NCI-H774 (cell line): ENCODE measurements around the gene GUCY1A1.

Experiments used
- DNase-seq: peaks from one replicate; lab custom pipeline; 2025; lab: John Stamatoyannopoulos, UW

The GUCY1A1 gene

DNA sequence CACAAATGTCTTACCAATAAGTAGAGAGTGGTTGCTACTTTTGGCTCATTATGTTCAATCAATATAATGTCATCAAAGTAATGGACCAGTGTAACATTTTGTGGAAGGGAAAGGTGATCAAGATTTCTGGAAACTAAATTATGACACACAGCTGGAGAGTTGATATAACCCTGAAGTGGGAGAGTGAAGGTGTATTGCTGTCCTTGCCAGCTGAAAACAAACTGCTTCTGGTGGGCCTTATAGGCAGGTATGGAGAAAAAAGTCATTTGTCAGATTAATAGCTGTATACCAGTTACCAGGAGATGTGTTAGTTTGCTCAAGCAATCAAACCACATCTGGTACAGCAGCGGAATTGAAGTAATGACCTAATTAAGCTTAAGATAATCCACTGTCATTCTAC lies 74.9 kb downstream of the GUCY1A1 start:
- no peak for DNase-seq

DNA sequence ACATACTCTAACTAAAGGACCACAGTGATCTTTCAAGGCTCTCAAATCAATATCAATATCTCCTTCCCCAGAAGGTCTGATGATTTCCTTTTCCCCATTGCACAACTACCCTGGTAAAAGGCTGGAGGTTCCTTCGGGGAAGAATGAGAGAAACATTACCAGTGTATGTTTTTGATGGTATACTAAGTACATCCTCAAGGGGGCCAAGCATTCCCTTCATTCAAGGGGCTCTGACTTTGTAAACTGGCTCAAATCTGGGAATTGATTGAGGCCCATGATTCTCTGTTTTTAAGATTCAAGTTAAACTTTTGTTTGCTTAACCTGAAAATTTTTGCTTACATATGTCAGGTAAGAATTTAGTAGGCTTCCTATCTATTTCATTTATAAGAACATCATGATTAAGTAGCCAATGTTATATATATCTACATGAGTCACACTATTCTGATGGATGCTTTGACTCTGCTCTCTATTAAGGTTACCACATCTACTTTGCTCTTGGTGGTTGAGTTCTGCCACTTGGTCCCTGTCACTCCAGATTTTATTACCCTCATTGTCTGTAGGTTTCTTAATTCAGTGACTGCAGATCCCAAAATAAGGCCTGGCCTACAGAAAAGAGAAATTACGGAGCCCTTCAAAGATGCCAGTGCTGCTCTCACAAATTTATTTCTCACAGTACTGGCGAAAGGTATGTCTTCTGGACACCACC lies 75.8 kb downstream of the GUCY1A1 start:
- no peak for DNase-seq

DNA sequence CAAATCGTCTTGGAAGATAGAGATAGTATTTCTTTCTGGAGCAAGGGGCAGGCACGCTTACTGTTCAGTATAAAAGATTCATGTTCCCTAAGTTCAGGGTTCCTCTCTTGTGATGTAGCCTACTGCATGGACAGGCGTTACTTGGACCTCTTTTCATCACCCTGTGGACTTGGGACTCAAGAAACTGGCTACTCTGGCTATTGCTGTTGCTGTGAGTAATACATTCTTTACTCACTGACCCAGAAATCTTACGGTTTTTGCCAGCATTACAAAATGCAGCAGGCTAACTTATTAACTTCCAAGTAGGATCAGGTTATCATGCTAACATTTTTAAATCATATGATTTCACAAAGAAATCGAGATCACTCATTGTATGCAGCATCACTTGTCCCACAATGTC lies 79.3 kb downstream of the GUCY1A1 start:
- DNase-seq, result no peak

DNA sequence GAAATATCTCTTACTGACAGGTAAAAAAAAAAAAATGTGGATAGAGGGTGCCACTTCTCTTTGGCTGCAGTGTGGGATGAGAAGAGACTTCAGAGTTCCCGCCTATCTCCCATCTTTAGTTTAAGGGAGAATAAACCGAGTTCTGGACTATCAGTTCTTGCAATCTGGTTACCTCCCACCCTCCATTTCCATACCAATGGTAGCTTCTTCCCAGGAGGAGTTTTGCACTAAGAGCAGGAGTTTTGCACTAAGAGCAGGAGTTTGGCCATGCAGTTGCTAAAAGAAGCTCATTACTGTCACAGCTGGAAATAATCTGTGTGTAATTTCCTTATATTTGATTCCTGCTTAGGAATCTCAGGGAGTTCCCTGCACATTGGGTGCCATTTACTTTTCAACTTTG lies 81.4 kb downstream of the GUCY1A1 start:
- no peak for DNase-seq

DNA sequence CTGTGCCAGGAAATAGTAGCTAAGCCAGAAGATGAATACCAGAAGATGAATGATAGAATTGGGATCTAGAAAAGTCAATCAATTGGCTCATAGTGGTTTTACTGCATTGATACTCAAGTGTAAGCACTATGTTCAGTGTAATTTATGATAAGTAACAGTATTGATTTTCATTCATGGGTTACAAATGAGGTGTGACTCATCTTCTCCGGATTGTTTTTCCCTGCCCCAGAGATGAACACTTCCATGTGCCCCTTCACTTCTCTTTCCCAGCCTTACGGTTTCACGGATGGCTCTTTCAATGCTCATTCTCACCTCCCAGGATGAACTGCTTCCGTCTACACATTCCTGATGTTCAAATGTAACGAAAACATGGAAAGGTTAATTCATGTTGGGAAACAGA lies 82.4 kb downstream of the GUCY1A1 start:
- DNase-seq, result no peak

DNA sequence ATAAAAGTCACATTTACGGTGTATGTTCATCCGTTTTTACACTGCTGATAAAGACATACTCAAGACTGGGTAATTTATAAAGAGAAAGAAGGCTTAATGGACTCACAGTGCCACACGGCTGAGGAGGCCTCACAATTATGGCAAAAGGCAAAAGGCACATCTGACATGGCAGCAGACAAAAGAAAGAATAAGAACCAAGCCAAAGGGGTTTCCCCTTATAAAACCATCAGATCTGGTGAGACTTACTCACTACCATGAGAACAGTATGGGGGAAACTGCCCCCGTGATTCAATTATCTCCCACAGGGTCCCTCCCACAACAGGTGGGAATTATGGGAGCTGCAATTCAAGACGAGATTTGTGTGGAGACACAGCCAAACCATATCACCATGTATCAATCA lies 84.9 kb downstream of the GUCY1A1 start:
- DNase-seq, result no peak

DNA sequence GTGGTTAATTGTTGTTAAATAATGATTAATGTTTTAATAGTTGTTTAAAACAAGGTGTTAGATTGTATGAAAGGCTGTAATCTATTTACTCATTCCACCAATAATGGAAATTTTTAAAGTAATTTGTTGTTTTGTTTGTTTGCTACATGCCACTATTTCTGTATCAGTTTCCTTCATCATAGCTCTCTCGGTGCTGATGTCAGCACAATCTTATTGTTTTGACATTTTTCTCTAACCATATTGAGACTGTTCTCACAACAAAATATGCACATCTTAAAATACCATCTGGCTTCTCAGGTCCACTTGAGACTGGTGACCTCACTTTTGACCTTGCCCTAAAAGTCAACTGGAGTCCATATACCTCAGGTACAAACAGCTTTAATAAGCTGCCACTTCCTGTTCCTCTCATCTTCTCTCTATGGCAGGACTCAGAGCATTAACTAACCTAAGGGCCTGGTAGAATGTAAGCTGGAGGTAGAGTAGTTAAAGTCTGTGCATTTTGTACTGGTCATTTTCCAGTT lies 91.2 kb downstream of the GUCY1A1 start:
- no peak for DNase-seq

DNA sequence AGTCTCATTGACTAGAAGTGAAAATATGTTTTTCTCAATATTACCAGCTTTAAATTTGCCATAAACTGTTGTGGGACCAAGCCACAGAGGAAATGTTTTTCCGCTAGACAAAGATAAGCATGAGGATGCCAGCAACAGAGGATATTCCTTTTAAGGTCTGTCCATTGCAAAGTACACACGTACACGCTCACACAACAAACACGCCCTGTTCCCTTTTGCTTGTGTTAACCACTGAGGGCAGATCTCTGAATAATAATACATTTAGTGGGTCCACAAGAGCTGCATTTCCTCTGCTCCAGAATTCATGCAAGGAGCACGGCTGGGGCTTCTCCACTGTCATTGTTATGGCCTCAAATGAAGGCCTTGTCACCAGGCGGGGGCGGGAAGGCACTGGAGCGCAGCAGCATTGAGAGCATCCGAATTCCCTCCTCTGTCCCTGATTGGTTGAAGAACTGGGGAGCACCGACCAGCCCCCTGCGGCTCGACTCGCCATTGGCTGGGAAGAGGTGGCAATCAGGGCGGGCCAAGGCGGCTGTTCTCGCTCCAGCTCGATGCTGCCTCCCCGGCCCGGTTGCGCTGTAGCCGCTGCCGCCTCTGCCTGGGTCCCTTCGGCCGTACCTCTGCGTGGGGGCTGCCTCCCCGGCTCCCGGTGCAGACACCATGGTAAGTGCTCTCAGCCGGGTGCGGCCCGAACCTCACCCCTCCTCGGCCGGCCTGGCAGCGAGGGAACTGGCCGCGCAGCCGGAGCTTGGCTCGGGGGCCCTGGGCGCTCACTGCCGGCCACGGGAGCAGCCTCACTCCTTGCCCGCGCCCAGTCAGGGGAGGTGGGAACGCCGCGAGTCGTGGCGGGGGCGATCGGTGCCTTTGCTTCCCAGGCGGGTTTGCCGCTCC lies 92.1 kb downstream of the GUCY1A1 start, which contains the start of gene GUCY1B1:
TSS of gene GUCY1B1 (plus strand) at position 541 of the 891 bp plus-strand sequence. CDS start at position 661, 120 bp downstream.
- DNase-seq, result peak; percentile 64

DNA sequence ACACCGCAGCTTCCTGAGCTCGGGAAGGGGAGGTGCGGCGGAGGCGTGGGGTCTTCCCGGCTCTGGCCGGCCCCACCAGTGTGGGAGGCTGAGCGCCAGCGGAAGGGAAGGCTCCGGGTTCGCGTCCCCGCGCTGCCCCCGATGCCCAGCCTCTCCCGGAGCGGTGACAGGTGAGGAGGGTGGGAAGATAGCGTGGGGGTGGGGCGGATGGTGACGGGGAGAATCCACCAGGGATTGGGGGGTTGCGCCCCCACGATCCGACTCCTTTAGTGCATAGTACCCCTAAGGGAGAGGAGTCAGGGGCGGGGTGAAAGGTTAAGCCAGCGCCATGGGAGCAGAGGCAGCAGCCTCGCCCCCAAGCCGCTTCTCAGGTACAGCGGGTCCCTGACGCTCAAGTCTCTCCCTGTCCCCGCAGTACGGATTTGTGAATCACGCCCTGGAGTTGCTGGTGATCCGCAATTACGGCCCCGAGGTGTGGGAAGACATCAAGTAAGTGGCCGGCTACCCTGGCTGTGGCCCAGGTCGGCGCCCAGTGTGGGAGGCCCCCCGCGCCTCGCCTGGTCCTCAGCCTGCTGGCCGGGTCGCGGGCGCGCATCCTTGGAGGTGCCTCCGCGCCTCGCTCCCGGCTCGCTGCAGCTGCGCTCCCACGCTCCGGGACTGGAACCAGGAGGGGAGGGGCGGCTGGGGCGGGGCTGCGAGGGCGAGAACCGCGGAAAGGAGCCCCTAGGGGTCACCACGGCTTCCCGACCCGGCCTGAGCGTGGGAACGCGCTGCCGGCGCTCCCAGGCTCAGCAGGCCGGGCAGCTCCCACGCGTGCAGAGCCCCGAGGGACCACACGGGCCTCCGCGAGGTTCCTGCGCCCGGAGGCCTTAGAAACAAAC lies 93.0 kb downstream of the GUCY1A1 start:
- DNase-seq, result no peak

DNA sequence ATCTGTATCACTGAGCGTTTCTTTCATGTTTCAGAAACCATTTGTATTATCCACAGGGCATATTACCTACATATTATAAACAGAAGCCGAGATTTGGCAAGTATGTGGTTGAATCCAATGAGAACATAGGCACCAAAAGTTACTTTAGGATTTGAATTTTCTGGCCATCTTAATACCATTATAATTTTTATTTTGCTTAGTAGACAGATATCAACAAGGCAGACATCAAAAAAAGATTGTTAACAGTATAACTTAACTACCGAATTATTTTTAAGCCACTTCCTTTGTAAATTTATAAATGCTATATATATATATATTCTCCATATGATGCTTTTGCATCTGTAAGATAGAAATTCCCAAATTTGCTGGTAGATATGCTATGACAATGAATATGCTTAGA lies 94.4 kb downstream of the GUCY1A1 start:
- no peak for DNase-seq

DNA sequence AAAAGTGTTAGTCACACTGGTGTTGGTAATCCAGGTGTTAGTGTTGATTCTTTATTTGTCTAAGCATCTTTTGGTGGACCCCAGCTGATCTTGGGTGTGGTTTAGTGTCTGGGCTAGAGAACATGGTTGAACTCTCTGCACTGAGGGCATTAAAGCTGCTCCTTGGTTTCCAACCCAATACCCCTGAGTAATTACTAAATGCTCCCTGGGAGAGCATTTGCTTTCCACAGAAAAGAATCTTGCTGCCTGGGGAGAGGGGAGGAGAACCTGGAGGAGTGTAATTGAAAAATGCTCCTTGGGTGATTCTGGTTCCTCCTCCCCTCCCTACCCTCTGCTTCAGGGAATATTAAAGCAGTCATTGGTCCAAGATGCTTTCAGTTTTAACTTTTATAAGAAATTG lies 95.3 kb downstream of the GUCY1A1 start:
- no peak for DNase-seq

DNA sequence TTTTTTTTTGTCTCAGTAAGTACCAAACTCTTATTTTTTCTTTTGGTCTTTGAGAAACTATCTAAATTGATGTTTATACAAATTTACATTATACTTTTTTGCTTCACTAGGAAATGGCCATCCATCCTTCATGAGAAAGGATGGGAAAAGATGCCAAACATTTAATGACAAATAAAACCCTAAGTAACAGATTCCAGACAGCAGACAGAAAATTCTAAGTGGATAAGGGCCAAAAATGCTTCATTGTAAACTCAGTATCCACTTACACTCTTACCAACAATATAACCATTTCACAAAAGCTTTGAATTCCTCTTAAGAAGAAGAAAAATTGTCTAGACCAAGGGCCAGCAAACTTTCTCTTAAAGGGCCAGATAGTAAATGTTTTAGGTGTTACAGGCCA lies 95.7 kb downstream of the GUCY1A1 start:
- no peak for DNase-seq

DNA sequence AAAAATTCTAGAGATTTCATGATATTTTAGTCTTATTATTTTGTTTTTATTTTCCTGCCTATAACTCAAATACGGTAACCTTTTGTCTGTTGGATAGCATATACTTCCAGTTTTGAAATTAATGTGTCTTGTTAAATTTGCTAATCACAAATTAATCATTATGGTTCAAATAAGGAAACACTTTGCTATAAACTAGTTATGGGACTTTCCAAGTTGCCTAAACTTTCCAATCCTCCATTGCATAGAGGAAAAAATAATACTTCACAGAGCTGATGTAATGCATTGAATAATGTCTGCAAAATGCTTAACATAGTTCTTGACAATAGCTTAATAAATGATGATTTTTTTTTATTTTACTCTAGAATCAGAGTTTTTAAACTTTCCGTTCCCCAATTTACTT lies 96.9 kb downstream of the GUCY1A1 start:
- DNase-seq, result no peak

DNA sequence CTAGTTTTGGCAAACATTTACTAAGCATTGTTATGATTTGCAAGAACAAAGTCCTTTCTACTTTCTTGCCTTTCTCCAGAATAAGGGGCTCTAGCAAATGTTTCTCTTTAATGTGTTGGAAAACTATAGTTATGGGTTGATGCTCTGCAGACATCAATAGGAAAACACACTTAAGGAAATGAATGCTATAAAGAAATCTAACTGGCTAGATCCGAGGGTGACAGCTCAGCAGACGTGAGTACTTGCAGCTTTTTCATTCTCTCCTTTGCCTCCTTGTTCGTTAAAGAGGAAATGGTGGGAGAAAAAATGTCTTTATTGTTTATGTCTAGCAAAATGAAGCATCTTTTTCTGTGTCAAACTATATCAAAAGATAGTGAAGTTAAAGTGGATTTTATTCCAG lies 98.5 kb downstream of the GUCY1A1 start:
- no peak for DNase-seq

DNA sequence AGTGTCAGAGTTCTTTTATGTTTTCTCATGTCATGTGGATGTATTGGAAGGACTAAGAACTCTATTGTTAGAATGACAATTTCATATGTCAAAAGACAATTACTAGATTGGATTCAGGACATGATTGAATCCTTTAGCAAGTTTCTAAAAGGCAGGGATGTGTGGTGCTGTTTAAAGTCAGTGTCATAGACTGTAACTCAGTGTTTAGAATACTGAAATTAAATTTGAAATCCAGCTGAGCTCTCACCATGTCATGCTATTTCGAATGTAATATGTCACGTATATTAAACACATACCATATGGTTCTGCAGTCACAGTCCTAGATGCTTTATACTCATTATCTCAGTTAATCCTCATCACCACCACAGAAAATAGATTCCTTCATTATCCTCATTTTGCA lies 100.0 kb downstream of the GUCY1A1 start:
- no peak for DNase-seq

DNA sequence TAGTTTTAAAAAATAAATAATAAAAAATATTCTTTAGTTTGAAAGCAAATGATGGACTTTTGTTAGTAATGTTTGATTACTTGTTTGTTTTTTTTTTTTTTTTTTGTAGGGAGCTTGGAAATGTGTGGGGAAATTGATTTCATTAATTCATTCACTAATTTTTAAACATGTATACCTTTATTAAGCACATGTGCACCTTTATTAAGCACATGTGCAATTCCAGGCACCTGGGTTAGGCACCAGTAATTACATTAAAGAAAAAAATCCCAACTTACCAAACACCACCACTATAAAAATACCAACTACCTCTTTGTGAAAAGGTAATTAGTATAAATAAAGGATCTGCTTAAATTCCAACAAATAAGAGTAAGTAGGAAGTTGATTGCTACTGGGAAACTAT lies 101.7 kb downstream of the GUCY1A1 start:
- DNase-seq, result no peak

DNA sequence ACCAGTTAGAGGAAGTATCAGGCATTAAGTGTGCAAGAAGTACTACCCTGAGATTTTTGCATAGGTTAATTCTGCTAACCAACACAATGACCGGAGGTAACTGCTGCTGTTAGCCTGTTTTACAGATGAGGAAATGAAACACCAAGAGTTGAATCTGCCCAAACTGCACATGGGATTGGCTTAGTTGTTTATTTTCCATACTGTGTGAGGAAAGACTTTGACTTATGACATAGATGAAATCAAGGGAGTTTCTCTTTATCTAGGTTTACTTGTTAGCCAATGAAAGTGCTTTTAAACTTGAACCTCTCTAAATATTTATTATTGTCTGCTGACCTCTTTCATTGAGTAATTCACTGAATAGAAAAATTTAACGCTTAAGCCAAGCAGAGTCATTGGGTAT lies 102.4 kb downstream of the GUCY1A1 start:
- DNase-seq, result no peak

DNA sequence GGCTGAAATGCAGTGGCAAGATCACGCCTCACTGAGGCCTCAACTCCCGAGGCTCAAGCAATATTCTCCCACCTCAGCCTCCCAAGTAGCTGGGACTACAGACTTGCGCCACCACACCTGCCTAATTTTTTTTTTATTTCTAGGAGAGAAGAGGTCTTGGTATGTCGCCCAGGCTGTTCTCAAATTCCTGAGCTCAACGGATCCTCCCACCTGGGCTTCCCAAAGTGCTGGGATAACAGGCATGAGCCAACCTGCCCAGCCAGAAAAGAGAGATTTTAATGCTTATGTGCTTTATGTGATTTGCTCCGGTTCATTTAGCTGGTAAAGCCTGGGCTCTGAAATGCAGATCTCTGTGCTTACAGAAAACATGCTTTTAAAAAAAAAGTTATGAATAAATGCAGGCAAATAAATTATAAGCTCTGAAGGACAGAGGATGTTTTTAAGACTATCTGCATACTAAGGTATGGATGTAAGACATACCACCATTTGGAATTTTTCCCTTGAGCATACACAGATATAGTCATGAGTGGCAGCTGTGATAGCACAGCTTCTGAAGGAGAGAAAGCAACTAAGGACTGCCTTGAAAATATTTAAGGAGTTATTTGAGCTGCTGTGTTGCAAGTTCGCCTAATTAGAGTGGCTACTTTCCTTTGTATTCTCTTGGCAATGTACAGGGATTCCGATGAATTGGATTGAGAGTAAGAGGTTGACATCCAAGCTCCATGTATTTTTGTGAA lies 106.0 kb downstream of the GUCY1A1 start:
- DNase-seq, result no peak

DNA sequence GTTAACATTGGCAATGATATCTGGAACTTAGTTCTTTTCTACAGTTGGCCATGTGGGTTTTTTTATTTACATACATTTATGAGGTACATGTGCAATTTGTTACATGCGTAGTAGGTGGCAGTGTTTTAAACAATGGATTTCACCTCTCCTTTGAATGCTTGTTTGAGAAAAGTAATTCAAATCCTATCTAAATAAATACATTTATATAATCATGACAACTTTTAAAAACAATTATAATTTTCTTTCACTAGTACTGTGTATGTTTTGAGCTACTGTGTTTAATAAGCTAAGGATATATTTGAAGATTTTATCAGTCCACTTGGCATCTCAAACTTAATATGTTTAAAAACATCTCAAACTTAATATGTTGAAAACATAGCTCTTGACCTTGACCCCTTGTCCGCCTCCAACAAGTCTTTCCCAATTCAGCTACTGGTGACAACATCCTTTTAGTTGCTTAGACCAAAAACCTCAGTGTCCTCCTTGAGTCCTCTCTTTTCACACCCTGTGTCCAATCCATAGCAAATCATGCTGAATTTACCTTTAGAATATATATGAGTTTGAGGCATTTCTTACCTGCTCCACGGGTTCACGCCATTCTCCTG lies 106.7 kb downstream of the GUCY1A1 start:
- DNase-seq, result no peak

DNA sequence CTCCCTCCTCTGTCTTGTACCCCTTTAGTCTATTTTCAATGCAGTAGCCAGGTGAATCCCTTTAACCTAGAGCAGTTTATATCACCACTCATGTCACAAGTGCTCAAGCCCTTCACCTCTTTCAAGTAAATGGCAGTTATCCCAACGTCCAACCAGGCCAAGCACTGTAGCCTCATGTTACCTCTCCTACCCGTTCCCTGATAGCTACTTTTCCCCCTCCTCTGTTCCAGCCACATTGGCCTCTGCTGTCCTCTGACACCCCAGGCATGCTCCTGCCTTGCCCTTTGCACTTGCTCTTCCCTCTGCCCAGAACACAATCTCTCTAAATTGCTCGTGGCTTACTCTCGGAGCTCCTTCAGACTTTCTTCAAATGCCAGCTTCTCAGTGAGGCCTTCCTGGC lies 107.4 kb downstream of the GUCY1A1 start:
- no peak for DNase-seq
